H1 (cell line): ENCODE measurements around the gene FNDC1. TPM values are rescaled to one million over a fixed set of nuclear protein-coding genes. Genes with fewer than 3 reads are reported as not detected.

Experiments
- CTCF ChIA-PET: fragments of 300-600 bp; sonication (Branson Sonifier 250); formaldehyde crosslinking; loops from one replicate; lab custom pipeline; 2021; ENCODE audit not compliant: partially characterized antibody; lab: Charles Lee
- POLR2A ChIA-PET: fragments of 300-600 bp; sonication (Branson Sonifier 250); formaldehyde crosslinking; loops from one replicate; lab custom pipeline; 2021; ENCODE audit warnings: inconsistent platforms; ENCODE audit not compliant: partially characterized antibody; lab: Charles Lee
- DNase-seq, 2 experiments: peaks; one replicate each; pipeline versions ENCODE4 v3.0.0 to v3.0.0-alpha.2; 2010 to 2022; ENCODE audit warnings: low spot score in 2 of 2, low read depth in 1 of 2, mixed read lengths in 1 of 2
- FAIRE-seq: peaks from 2 replicates; lab custom pipeline; 2011; peaks lifted over from hg19 to GRCh38; lab: Jason Lieb, UNC
- H2AFZ ChIP-seq: 2 replicates; pipeline ENCODE4 v1.8.1; 2012; ENCODE audit warnings: low read length, inconsistent platforms
- H2AK5ac ChIP-seq: 2 replicates; pipeline ENCODE4 v1.6.1; 2013; ENCODE audit warnings: low read depth, low read length
- H2BK120ac ChIP-seq: replicated peaks from 2 replicates; pipeline ENCODE3; 2013; ENCODE audit warnings: low read depth, low read length, inconsistent platforms
- H2BK12ac ChIP-seq: 2 replicates; pipeline ENCODE4 v1.6.1; 2013; ENCODE audit warnings: low read depth, low read length
- H2BK15ac ChIP-seq: 2 replicates; pipeline ENCODE4 v1.6.1; 2013; ENCODE audit warnings: low read length
- H2BK20ac ChIP-seq: 2 replicates; pipeline ENCODE4 v1.6.1; 2013; ENCODE audit warnings: low read length
- H2BK5ac ChIP-seq: 2 replicates; pipeline ENCODE4 v1.6.1; 2013; ENCODE audit warnings: low read depth, low read length
- H3K14ac ChIP-seq: 2 replicates; pipeline ENCODE4 v1.6.1; 2013; ENCODE audit warnings: inconsistent platforms; ENCODE audit not compliant: insufficient read length
- H3K18ac ChIP-seq: 2 replicates; pipeline ENCODE4 v1.6.1; 2013; ENCODE audit warnings: low read length; ENCODE audit errors: extremely low read depth
- H3K23ac ChIP-seq: 2 replicates; pipeline ENCODE4 v1.6.1; 2013; ENCODE audit warnings: inconsistent platforms; ENCODE audit not compliant: insufficient read length
- H3K23me2 ChIP-seq: 2 replicates; pipeline ENCODE4 v1.6.1; 2013; ENCODE audit warnings: low read depth, low read length
- H3K27ac ChIP-seq: 2 replicates; pipeline ENCODE4 v1.6.1; 2011; ENCODE audit warnings: low read depth, low read length, inconsistent platforms
- H3K27me3 ChIP-seq, 4 experiments: replicated peaks in 1 of 4; 1 replicate in 1 of 4; 2 replicates in 3 of 4; pipeline versions ENCODE4 v1.6.1 to v1.8.1; 2011 to 2013; ENCODE audit warnings: low read length in 3 of 4, mild to moderate bottlenecking in 3 of 4, inconsistent platforms in 2 of 4, mixed read lengths in 2 of 4, moderate library complexity in 1 of 4; ENCODE audit not compliant: control insufficient read depth in 3 of 4, insufficient read depth in 3 of 4; ENCODE audit errors: extremely low read depth in 1 of 4
- H3K36me3 ChIP-seq, 4 experiments: 2 replicates each; pipeline versions ENCODE4 v1.6.1 to v1.8.1; 2011 to 2013; ENCODE audit warnings: mild to moderate bottlenecking in 4 of 4, low read length in 3 of 4, moderate library complexity in 2 of 4, control low read depth in 1 of 4, inconsistent platforms in 1 of 4; ENCODE audit not compliant: insufficient read depth in 4 of 4, control insufficient read depth in 2 of 4
- H3K4ac ChIP-seq: replicated peaks from 2 replicates; pipeline ENCODE3; 2013; ENCODE audit warnings: low read length, low read depth, mixed read lengths, inconsistent platforms; ENCODE audit not compliant: insufficient read length
- H3K4me1 ChIP-seq, 4 experiments: replicated peaks in 1 of 4; 1 replicate in 1 of 4; 2 replicates in 3 of 4; pipeline versions ENCODE4 v1.6.1 to v1.8.1; 2011 to 2013; ENCODE audit warnings: low read length in 3 of 4, inconsistent platforms in 2 of 4, mixed read lengths in 1 of 4; ENCODE audit not compliant: insufficient read depth in 4 of 4, control insufficient read depth in 3 of 4
- H3K4me2 ChIP-seq, 2 experiments: 2 replicates each; pipeline versions ENCODE4 v1.6.1 to v1.8.1; 2011 to 2013; ENCODE audit warnings: low read depth in 2 of 2, low read length in 2 of 2, control low read depth in 1 of 2, inconsistent platforms in 1 of 2, mild to moderate bottlenecking in 1 of 2; ENCODE audit not compliant: insufficient read depth in 1 of 2
- H3K4me3 ChIP-seq, 4 experiments: fragments of 200-600, 300-600 bp in 1 of 4; sonication (generic), shearing (Covaris generic), sonication (Bioruptor Twin) in 1 of 4; 2 replicates each; pipeline versions ENCODE4 v1.5.1 to v1.8.1; 2011 to 2016; ENCODE audit warnings: low read length in 4 of 4, low read depth in 3 of 4, control low read depth in 2 of 4, inconsistent platforms in 2 of 4, mild to moderate bottlenecking in 2 of 4, mixed read lengths in 1 of 4, moderate library complexity in 1 of 4; ENCODE audit not compliant: insufficient read depth in 2 of 4; ENCODE audit errors: extremely low read depth in 1 of 4
- H3K56ac ChIP-seq: replicated peaks from 2 replicates; pipeline ENCODE3; 2013; ENCODE audit warnings: low read depth, mild to moderate bottlenecking, mixed read lengths, low read length, inconsistent platforms; ENCODE audit not compliant: insufficient read length
- H3K79me1 ChIP-seq: 2 replicates; pipeline ENCODE4 v1.6.1; 2013; ENCODE audit warnings: low read depth, low read length, control low read depth
- H3K79me2 ChIP-seq, 2 experiments: 2 replicates each; pipeline versions ENCODE4 v1.6.1 to v1.8.1; 2012 to 2013; ENCODE audit warnings: low read length in 2 of 2, mild to moderate bottlenecking in 2 of 2, inconsistent platforms in 1 of 2; ENCODE audit not compliant: insufficient read depth in 2 of 2, control insufficient read depth in 1 of 2
- H3K9ac ChIP-seq, 4 experiments: replicated peaks in 1 of 4; 1 replicate in 1 of 4; 2 replicates in 3 of 4; pipeline versions ENCODE4 v1.6.1 to v1.8.1; 2011 to 2013; ENCODE audit warnings: low read depth in 3 of 4, low read length in 3 of 4, control low read depth in 2 of 4, mild to moderate bottlenecking in 2 of 4, moderate library complexity in 2 of 4, inconsistent platforms in 1 of 4; ENCODE audit errors: extremely low read depth in 1 of 4
- H3K9me3 ChIP-seq, 2 experiments: 2 replicates each; pipeline versions ENCODE4 v1.6.1 to v1.8.1; 2012 to 2013; ENCODE audit warnings: mild to moderate bottlenecking in 2 of 2, moderate library complexity in 2 of 2, control low read depth in 1 of 2, inconsistent platforms in 1 of 2, low read depth in 1 of 2, low read length in 1 of 2, mixed read lengths in 1 of 2; ENCODE audit not compliant: insufficient read depth in 2 of 2
- H4K20me1 ChIP-seq, 2 experiments: replicated peaks in 1 of 2; 2 replicates each; pipeline versions ENCODE3 to v1.8.1; 2011 to 2013; ENCODE audit warnings: inconsistent platforms in 2 of 2, low read length in 2 of 2, mild to moderate bottlenecking in 1 of 2; ENCODE audit not compliant: insufficient read depth in 2 of 2, control insufficient read depth in 1 of 2
- H4K5ac ChIP-seq: 2 replicates; pipeline ENCODE4 v1.6.1; 2013; ENCODE audit warnings: low read length, low read depth, mixed read lengths, inconsistent platforms; ENCODE audit not compliant: insufficient read length
- H4K8ac ChIP-seq: 2 replicates; pipeline ENCODE4 v1.8.0; 2013; ENCODE audit warnings: mild to moderate bottlenecking, moderate library complexity, low read length, inconsistent platforms; ENCODE audit not compliant: insufficient read depth; ENCODE audit errors: extremely low read depth
- H4K91ac ChIP-seq: replicated peaks from 2 replicates; pipeline ENCODE3; 2013; ENCODE audit warnings: low read length, mixed read lengths, inconsistent platforms; ENCODE audit not compliant: insufficient read length
- BACH1 ChIP-seq: IDR thresholded peaks from 2 replicates; pipeline ENCODE4 v1.6.1; 2012; ENCODE audit warnings: low read length, improper control_type of control experiment
- EZH2 ChIP-seq: fragments of 200-600 bp; sonication (generic); IDR thresholded peaks from 2 replicates; pipeline ENCODE4 v1.7.1; 2012; ENCODE audit warnings: low read depth, mild to moderate bottlenecking, moderate library complexity, low read length, inconsistent platforms; ENCODE audit not compliant: severe bottlenecking
- KDM5A ChIP-seq: fragments of 200-600 bp; IDR thresholded peaks from 2 replicates; pipeline ENCODE4 v1.7.1; 2012; ENCODE audit warnings: mild to moderate bottlenecking, low read length, inconsistent platforms, mixed read lengths
- POLR2AphosphoS5 ChIP-seq: IDR thresholded peaks from 2 replicates; pipeline ENCODE4 v1.6.1; 2011; ENCODE audit warnings: low read depth, low read length
- SIN3A ChIP-seq, 2 experiments: IDR thresholded peaks in 1 of 2; conservative IDR thresholded peaks in 1 of 2; 2 replicates each; pipeline ENCODE4 v1.6.1; 2011 to 2012; ENCODE audit warnings: low read length in 2 of 2, improper control_type of control experiment in 1 of 2, low read depth in 1 of 2, mild to moderate bottlenecking in 1 of 2
- TBP ChIP-seq: IDR thresholded peaks from 2 replicates; pipeline ENCODE4 v1.6.1; 2011; ENCODE audit warnings: low read depth, low read length, improper control_type of control experiment
- TEAD4 ChIP-seq: IDR thresholded peaks from 2 replicates; pipeline ENCODE4 v1.6.1; 2012; ENCODE audit warnings: low read depth, low read length, inconsistent platforms, mixed read lengths
- WGBS, 2 experiments: shearing (Covaris generic) in 1 of 2; methylation state at CpG; one replicate each; pipeline versions ENCODE4 v1.1.6 to v1.1.7; 2013 to 2015; ENCODE audit warnings: low lambda C conversion rate in 2 of 2, mixed read lengths in 2 of 2, inconsistent platforms in 1 of 2, low coverage in 1 of 2, missing lambda C conversion rate in 1 of 2; ENCODE audit not compliant: insufficient replicate concordance in 2 of 2, insufficient coverage in 1 of 2, insufficient read length in 1 of 2; ENCODE audit errors: extremely low coverage in 1 of 2, missing lambda C conversion rate in 1 of 2; 5-methylcytosine and 5-hydroxymethylcytosine counted together
- polyA plus RNA-seq, 7 experiments: library from polyadenylated mRNA; depleted of rRNA in 3 of 7; stranded (reverse) in 5 of 7; unstranded in 2 of 7; fragments of >200 nt in 5 of 7; fragments of 200-250 nt in 2 of 7; gene quantifications; 1 replicate in 5 of 7; 2 replicates in 1 of 7; 4 replicates in 1 of 7; pipeline versions ENCODE4 v1.2.1 to v1.2.3, GENCODE V29; 2011 to 2013; ENCODE audit warnings: missing spikeins in 2 of 7, mixed read lengths in 2 of 7
- total RNA-seq: library from RNA; stranded (reverse); fragmentation: NEBNext Ultra II Directional; extraction: Animal tissue kit (Norgen Biotek cat#: 25700); gene quantifications from 2 replicates; pipeline ENCODE4 v1.2.1, GENCODE V29; 2021

The FNDC1 gene
- total and polyA plus RNA-seq, 2 of the 8 experiments (the other 6 are each of a cell fraction or from before 2014, with no cell fraction given): 0.06 to 0.30 TPM

DNA sequence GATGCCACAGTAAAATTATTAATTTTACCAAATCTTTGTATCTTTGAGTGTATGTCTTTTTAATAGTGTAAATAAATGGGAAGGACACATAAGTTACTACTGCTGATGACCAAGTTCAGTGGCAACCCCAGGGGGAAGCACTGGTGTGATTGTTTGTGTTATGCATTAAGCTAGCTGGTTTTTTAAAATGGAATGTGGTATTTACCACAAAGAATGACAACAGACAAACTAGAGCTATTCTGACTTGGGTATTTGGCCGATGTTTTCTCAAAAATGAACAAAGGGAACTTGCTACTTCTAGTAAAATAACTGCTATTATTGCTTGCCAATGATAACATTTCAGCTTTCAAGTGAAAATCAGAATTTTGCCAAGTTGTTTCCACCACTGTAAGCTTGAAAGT, 2.9 kb downstream of the FNDC1 start:
- no peak for FAIRE-seq

More for the DNA sequence above, 2.9 kb downstream of the FNDC1 start:
- H2BK5ac ChIP-seq: no peak overlapping the region
- H3K4me3 ChIP-seq: no peak overlapping the region
- H3K56ac ChIP-seq: no peak overlapping the region
- no peak overlapping the region for H3K23ac ChIP-seq
- no peaks in the 10 kb centered on the region for H3K79me1 ChIP-seq
- POLR2A ChIA-PET: no interaction called here
- no peak overlapping the region for H3K27ac ChIP-seq
- no peak overlapping the region for H3K4me2 ChIP-seq
- TF ChIP-seq TBP: no peak
- no peak for TF ChIP-seq EZH2
- no peak for TF ChIP-seq BACH1
- TF ChIP-seq TEAD4: no peak
- TF ChIP-seq KDM5A: no peak
- TF ChIP-seq POLR2AphosphoS5: no peak
- TF ChIP-seq SIN3A (conservative IDR thresholded peaks at IDR 0.05 in 1 of 2, IDR thresholded peaks at IDR 0.05 in 1 of 2; ENCODE audit: low read depth in 1 of 2, low read length in 2 of 2): no peak
- no peaks in the 10 kb centered on the region for H3K9me3 ChIP-seq
- H2BK120ac ChIP-seq: no peak overlapping the region
- H4K5ac ChIP-seq: no peak overlapping the region
- H2AFZ ChIP-seq: no peak overlapping the region
- no peak for DNase-seq
- no peak overlapping the region for H2BK15ac ChIP-seq
- H3K23me2 ChIP-seq: peaks cover 6% of the 10 kb centered on the region; the same call in 1 of the 2 replicates
- H4K20me1 ChIP-seq: no peaks in the 10 kb centered on the region
- no peak overlapping the region for H3K14ac ChIP-seq
- no peak overlapping the region for H4K91ac ChIP-seq
- CTCF ChIA-PET: interaction anchor here (1.1 to 2.4 kb wide), 5 partner anchors 25 to 530 kb away, joined by 3 to 8 read pairs (median 3); no protein-coding TSS in a partner anchor
- WGBS, 2 experiments: 82% methylated on average over 1 of the region's 1 CpG; no CpG with 5 or more reads in 1 of the 2 experiments
- peaks cover 0 to 3% (median 0%) of the 10 kb centered on the region in 4 experiments; a peak in 1 of 8 replicates for H3K36me3 ChIP-seq
- no peak overlapping the region for H4K8ac ChIP-seq
- no peak overlapping the region for H3K18ac ChIP-seq
- no peak overlapping the region for H3K4ac ChIP-seq
- H2AK5ac ChIP-seq: no peak overlapping the region
- H3K9ac ChIP-seq: no peak overlapping the region
- peaks cover 0 to 11% (median 4%) of the 10 kb centered on the region in 4 experiments; a peak in 5 of 7 replicates for H3K4me1 ChIP-seq
- H2BK20ac ChIP-seq: no peak overlapping the region
- H2BK12ac ChIP-seq: no peak overlapping the region
- peaks cover 31 to 64% (median 47%) of the 10 kb centered on the region in 4 experiments for H3K27me3 ChIP-seq
- H3K79me2 ChIP-seq: no peaks in the 10 kb centered on the region
